Body of pancreas (tissue), 4 donors: Measurements from ENCODE around the gene STK39. TPM values are rescaled to one million over a fixed set of nuclear protein-coding genes. Genes with fewer than 3 reads are reported as not detected.

Source experiments
- ATAC-seq: fragments of 150-250 bp; one replicate; pipeline ENCODE4 v1.9.1; 2016
- DNase-seq, 4 donors: peaks; one replicate each; pipeline ENCODE4 v3.0.0-alpha.2; 2019
- H3K27ac ChIP-seq, 4 donors: fragments of 200-600 bp; sonication (generic); 1 replicate in 3 of 4; 2 replicates in 1 of 4; pipeline versions ENCODE4 v1.5.1 to v1.6.1; 2016 to 2019; ENCODE audit warnings: mild to moderate bottlenecking in 1 of 4, mixed read lengths in 1 of 4, moderate library complexity in 1 of 4
- H3K27me3 ChIP-seq, 2 donors: fragments of 200-600 bp; sonication (generic); one replicate each; pipeline ENCODE4 v1.6.0; 2016; ENCODE audit warnings: mild to moderate bottlenecking in 1 of 2
- H3K36me3 ChIP-seq, 2 donors: fragments of 200-600 bp; sonication (generic); replicated peaks in 1 of 2; 2 replicates each; pipeline ENCODE4 v1.5.1; 2016; ENCODE audit warnings: low read depth in 2 of 2; ENCODE audit not compliant: insufficient read depth in 1 of 2
- H3K4me1 ChIP-seq: fragments of 200-600 bp; sonication (generic); one replicate; pipeline ENCODE4 v1.6.0; 2016
- H3K4me3 ChIP-seq, 2 donors: fragments of 200-600 bp; sonication (generic); 1 replicate in 1 of 2; 2 replicates in 1 of 2; pipeline ENCODE4 v1.5.1; 2016 to 2019
- H3K9me3 ChIP-seq, 3 donors: fragments of 200-600 bp; sonication (generic); 1 replicate in 2 of 3; 2 replicates in 1 of 3; pipeline ENCODE4 v1.5.1; 2016
- POLR2A ChIP-seq, 3 donors: fragments of 450-650 bp; IDR thresholded peaks; one replicate each; pipeline ENCODE4 v1.6.1; 2016; ENCODE audit warnings: antibody characterized with exemption in 3 of 3, mild to moderate bottlenecking in 2 of 3
- whole genome bisulfite sequencing, 2 donors: methylation state at CpG; one replicate each; pipeline ENCODE4 v1.1.5; 2017; 5-methylcytosine and 5-hydroxymethylcytosine counted together
- intact Hi-C: fragments of 100-400 bp; cut with DNase I; formaldehyde crosslinking; loops from one replicate; pipeline ENCODE4 v1.15.1; 2023
- total RNA-seq, 2 donors: library from RNA; depleted of rRNA; stranded (reverse); fragments of >200 nt; gene quantifications; one replicate each; pipeline ENCODE4 v1.1.0, GENCODE V29; 2016
- TF ChIP-seq, protein P1 (sequence below), 7 experiments: fragments of 450-650 bp in 4 of 7; fragments of 200-600 bp in 3 of 7; sonication (generic) in 3 of 7; IDR thresholded peaks; one replicate each; pipeline ENCODE4 v1.5.1; 2016 to 2019; ENCODE audit warnings: antibody characterized with exemption in 7 of 7

STK39 gene
- total RNA-seq, 2 donors from 2014 or later, result 12.9 to 15.8 TPM

DNA sequence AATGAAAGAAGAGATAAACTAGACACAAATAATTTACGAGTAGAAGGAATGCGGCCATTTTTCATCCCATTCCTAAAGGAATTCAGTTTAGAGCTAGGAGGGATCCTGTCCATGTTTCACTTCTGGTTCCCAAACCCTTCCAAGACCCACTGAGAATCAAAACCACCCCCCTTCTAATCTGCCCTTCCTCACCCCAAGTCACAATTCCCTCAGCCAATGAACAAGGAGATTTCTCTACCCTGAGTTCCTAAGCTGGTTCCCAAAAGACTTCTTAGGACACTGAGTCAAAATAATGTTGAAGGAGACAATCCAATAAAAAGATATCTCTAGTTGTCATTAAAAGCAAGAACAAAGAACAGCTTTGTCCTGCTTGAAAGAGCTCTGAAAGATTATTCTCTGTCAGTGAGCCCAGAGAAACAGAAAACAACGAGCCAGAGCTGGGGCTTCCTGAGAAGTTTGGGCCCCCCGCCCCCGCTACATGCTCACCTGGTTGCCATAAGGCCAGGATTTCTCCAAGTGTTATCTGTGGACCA is 45.7 kb downstream of the STK39 start:
- Histone ChIP-seq H3K36me3 (no peaks in the 10 kb centered on the region), H3K4me1 (peaks cover 56% of the 10 kb centered on the region), H3K9me3 (no peaks in the 10 kb centered on the region), H3K4me3 (no peak overlapping the region), H3K27ac (peak overlapping the region in 3 of 4 donors; percentile 31 to 57 (median 44)), H3K27me3 (no peaks in the 10 kb centered on the region)
- TF ChIP-seq, protein P1, sequence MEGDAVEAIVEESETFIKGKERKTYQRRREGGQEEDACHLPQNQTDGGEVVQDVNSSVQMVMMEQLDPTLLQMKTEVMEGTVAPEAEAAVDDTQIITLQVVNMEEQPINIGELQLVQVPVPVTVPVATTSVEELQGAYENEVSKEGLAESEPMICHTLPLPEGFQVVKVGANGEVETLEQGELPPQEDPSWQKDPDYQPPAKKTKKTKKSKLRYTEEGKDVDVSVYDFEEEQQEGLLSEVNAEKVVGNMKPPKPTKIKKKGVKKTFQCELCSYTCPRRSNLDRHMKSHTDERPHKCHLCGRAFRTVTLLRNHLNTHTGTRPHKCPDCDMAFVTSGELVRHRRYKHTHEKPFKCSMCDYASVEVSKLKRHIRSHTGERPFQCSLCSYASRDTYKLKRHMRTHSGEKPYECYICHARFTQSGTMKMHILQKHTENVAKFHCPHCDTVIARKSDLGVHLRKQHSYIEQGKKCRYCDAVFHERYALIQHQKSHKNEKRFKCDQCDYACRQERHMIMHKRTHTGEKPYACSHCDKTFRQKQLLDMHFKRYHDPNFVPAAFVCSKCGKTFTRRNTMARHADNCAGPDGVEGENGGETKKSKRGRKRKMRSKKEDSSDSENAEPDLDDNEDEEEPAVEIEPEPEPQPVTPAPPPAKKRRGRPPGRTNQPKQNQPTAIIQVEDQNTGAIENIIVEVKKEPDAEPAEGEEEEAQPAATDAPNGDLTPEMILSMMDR (IDR thresholded peaks at IDR 0.05), result no peak
- TF ChIP-seq POLR2A (IDR thresholded peaks at IDR 0.05), result no peak
- ATAC-seq (no peak), DNase-seq (no peak)
- intact Hi-C loops, result no loop called here
- 51 to 53% methylated on average over 5 of the region's 5 CpGs for whole genome bisulfite sequencing, 2 donors

DNA sequence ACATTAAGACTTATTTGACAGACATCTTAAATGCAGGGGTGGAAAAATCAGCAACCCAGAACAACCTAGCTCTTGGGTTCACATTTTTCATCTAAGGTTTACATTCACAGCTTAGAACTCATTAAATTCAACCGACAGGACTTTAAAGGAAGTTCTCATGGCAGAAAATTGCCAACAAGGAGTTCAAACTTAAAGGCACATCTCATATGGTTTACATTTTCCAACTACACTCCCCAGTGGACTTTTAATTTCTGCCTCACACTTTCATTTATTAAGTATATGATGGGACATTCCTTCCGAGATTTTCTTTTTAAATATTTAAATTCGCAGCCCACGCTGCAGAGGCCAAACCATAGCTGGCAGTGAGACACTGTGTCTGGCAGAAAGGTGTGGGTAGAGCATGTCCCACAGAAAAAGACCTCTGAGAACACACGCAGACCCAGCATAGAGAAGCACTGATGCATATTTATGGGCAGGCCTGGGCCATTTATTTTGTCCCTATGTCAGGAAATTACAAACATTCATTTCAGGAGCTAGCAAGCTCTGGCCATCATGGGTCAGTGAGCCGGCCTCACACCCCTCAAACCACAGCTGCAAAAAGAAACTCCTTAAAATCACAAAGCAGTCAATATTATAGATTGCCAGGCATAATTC is 46.3 kb downstream of the STK39 start:
- intact Hi-C loops, result no loop called here
- peaks cover 62% of the 10 kb centered on the region for H3K4me1 ChIP-seq
- peak overlapping the region in 3 of 4 donors; percentile 31 to 57 (median 44) for H3K27ac ChIP-seq
- H3K9me3 ChIP-seq, result no peaks in the 10 kb centered on the region
- TF ChIP-seq, protein P1 (IDR thresholded peaks at IDR 0.05), result no peak
- DNase-seq, result no peak
- ATAC-seq, result no peak
- no peaks in the 10 kb centered on the region for H3K27me3 ChIP-seq
- WGBS, 2 donors, result 69 to 76% methylated on average over 6 of the region's 6 CpGs
- no peak overlapping the region for H3K4me3 ChIP-seq
- no peaks in the 10 kb centered on the region for H3K36me3 ChIP-seq

DNA sequence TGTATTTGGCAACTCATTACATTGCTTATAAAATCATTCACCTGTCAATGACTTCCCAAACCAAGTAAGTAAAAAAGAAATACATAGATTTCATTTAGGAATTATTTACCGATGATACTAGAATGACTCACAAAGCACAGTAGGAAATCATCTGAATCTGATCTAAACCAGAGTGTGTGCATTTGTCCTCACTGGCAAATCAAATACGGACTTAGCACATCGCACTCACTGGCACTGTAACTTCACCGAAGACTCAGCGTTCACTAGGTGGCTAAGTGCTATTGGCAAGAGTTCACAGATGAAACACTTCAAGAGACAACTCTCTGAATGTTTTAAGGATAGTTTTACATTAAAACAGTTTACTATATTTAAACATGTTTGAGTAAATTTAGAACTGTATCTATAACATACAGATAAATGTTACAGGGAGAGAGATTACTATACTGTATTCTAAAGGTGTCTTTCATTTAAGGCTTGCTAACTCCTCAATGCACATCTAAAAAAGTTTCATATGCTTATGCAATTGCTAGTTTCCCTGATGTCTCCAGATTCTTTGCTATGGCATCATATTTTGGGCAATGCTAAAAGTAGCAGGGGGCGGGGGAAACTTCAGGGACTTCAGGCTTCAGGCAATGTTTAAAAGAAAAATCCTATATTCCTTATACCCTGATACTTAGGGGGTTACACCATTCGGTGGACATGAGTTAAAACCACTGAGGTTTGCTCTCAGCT is 48.8 kb downstream of the STK39 start:
- intact Hi-C loops, result no loop called here
- Histone ChIP-seq H3K36me3 (no peaks in the 10 kb centered on the region), H3K27me3 (no peaks in the 10 kb centered on the region), H3K27ac (peak overlapping the region in 2 of 4 donors; percentile 6 to 10), H3K9me3 (no peaks in the 10 kb centered on the region), H3K4me1 (peaks cover 53% of the 10 kb centered on the region), H3K4me3 (no peak overlapping the region)
- WGBS, 2 donors, result 55 to 57% methylated on average over 7 of the region's 7 CpGs
- DNase-seq (no peak), ATAC-seq (no peak)
- TF ChIP-seq, protein P1 (IDR thresholded peaks at IDR 0.05), result no peak
- TF ChIP-seq POLR2A (IDR thresholded peaks at IDR 0.05), result no peak

DNA sequence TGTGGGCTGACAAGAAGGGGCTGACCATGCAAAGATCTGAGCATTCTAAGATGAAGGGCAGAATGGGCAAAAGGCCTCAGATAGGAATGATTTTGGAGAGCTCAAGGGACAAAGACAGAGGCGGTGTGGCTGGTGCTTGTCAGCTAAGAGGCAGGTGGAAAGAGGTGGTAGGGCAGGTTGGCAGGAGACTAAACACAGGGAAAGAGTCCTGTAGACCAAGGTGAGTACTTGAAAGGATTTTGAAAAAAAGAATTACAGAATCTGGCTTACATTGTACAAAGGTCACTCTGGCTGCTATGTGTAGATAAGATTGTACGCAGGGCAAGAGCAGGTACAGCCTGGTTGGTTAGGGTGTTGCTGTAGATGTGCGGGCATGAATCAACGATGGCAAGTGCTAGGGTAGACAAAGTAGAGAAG is 50.6 kb downstream of the STK39 start:
- Histone ChIP-seq H3K36me3 (no peaks in the 10 kb centered on the region), H3K4me3 (no peak overlapping the region), H3K4me1 (peaks cover 56% of the 10 kb centered on the region), H3K27ac (peak overlapping the region; percentile 18 to 75 (median 69)), H3K9me3 (no peaks in the 10 kb centered on the region), H3K27me3 (no peaks in the 10 kb centered on the region)
- intact Hi-C loops, result no loop called here
- TF ChIP-seq, protein P1 (IDR thresholded peaks at IDR 0.05), result peak in 2 of 7 experiments; percentile 30 to 31
- peak in 1 of 3 donors; percentile 12 for TF ChIP-seq POLR2A (IDR thresholded peaks at IDR 0.05)
- WGBS, 2 donors, result 25 to 28% methylated on average over 4 of the region's 4 CpGs
- ATAC-seq (peak; percentile 92), DNase-seq (peak; percentile 49 to 76 (median 64))
